ENCODE measurements around the gene HK2.

- no peak for TF ChIP-seq CTCF (IDR thresholded peaks at IDR 0.05)
- no peak for TF ChIP-seq POLR2A (IDR thresholded peaks at IDR 0.05)
- peak; percentile 58 for TF ChIP-seq POLR2AphosphoS5 (IDR thresholded peaks at IDR 0.05)
These were observed 22.2 kb downstream of the HK2 start for GRCh38 chr2:74856004-74856578.

All from prostate gland (tissue), 2 donors.